Astrocyte (in vitro differentiated cells and primary cell): Measurements from ENCODE around the gene SLC36A4. TPM values are rescaled to one million over a fixed set of nuclear protein-coding genes. Genes with fewer than 3 reads are reported as not detected.
A peak's percentile ranks its signal among the peaks of the same experiment; 100 is the strongest.

ENCODE experiments used
- DNase-seq: peaks from one replicate; pipeline ENCODE4 v3.0.0-alpha.2; 2010; ENCODE audit warnings: low read depth
- FAIRE-seq: peaks from 2 replicates; lab custom pipeline; 2011; peaks lifted over from hg19 to GRCh38; lab: Jason Lieb, UNC
- H2AFZ ChIP-seq: 2 replicates; pipeline ENCODE4 v1.6.0; 2012; ENCODE audit warnings: low read depth, low read length, inconsistent platforms
- H3K27ac ChIP-seq: 2 replicates; pipeline ENCODE4 v1.5.1; 2011; ENCODE audit warnings: low read depth, low read length, inconsistent platforms
- H3K27me3 ChIP-seq: 2 replicates; pipeline ENCODE4 v1.6.0; 2011; ENCODE audit warnings: low read length, inconsistent platforms; ENCODE audit not compliant: insufficient read depth
- H3K36me3 ChIP-seq: 2 replicates; pipeline ENCODE4 v1.5.1; 2011; ENCODE audit warnings: low read length, inconsistent platforms; ENCODE audit not compliant: insufficient read depth
- H3K4me1 ChIP-seq: 2 replicates; pipeline ENCODE4 v1.5.1; 2011; ENCODE audit warnings: low read length, inconsistent platforms; ENCODE audit not compliant: insufficient read depth
- H3K4me2 ChIP-seq: 2 replicates; pipeline ENCODE4 v1.6.0; 2012; ENCODE audit warnings: low read length, inconsistent platforms
- H3K4me3 ChIP-seq: 2 replicates; pipeline ENCODE4 v1.5.1; 2011; ENCODE audit warnings: low read depth, mild to moderate bottlenecking, low read length, inconsistent platforms; ENCODE audit not compliant: insufficient read depth
- H3K79me2 ChIP-seq: 2 replicates; pipeline ENCODE4 v1.6.0; 2012; ENCODE audit warnings: mild to moderate bottlenecking, low read length, inconsistent platforms; ENCODE audit not compliant: insufficient read depth
- H3K9ac ChIP-seq: 2 replicates; pipeline ENCODE4 v1.6.0; 2012; ENCODE audit warnings: mild to moderate bottlenecking, low read length, inconsistent platforms
- H3K9me3 ChIP-seq: 2 replicates; pipeline ENCODE4 v1.5.1; 2012; ENCODE audit warnings: low read depth, mild to moderate bottlenecking, low read length, inconsistent platforms; ENCODE audit not compliant: insufficient read depth
- H4K20me1 ChIP-seq: 2 replicates; pipeline ENCODE4 v1.6.0; 2012; ENCODE audit warnings: low read length, inconsistent platforms; ENCODE audit not compliant: insufficient read depth
- H3K27ac Mint-ChIP-seq: one replicate; pipeline ENCODE4 v1.8.0; 2021; ENCODE audit warnings: mild to moderate bottlenecking, mixed read lengths; ENCODE audit not compliant: unreplicated experiment
- H3K27me3 Mint-ChIP-seq: one replicate; pipeline ENCODE4 v1.8.0; 2021; ENCODE audit warnings: low read depth, mixed read lengths; ENCODE audit not compliant: unreplicated experiment
- H3K36me3 Mint-ChIP-seq: one replicate; pipeline ENCODE4 v1.8.0; 2021; ENCODE audit warnings: low read depth, mixed read lengths; ENCODE audit not compliant: unreplicated experiment
- H3K4me1 Mint-ChIP-seq: one replicate; pipeline ENCODE4 v1.8.0; 2021; ENCODE audit warnings: low read depth, mixed read lengths; ENCODE audit not compliant: unreplicated experiment
- H3K4me3 Mint-ChIP-seq: one replicate; pipeline ENCODE4 v1.8.0; 2021; ENCODE audit warnings: mild to moderate bottlenecking, moderate library complexity, mixed read lengths; ENCODE audit not compliant: unreplicated experiment
- H3K9me3 Mint-ChIP-seq: one replicate; pipeline ENCODE4 v1.8.0; 2021; ENCODE audit warnings: mild to moderate bottlenecking, mixed read lengths; ENCODE audit not compliant: unreplicated experiment
- EZH2 ChIP-seq: IDR thresholded peaks from 2 replicates; pipeline ENCODE4 v1.6.1; 2012; ENCODE audit warnings: mild to moderate bottlenecking, low read length, inconsistent platforms; ENCODE audit not compliant: insufficient read depth
- total RNA-seq: library from RNA; stranded (reverse); gene quantifications from 2 replicates; pipeline ENCODE4 v1.2.1, GENCODE V29; 2021
- TF ChIP-seq, protein P1 (sequence below): IDR thresholded peaks from 2 replicates; pipeline ENCODE4 v1.5.1; 2011; ENCODE audit warnings: low read depth, mild to moderate bottlenecking, inconsistent platforms, low read length, moderate library complexity; ENCODE audit not compliant: insufficient read depth

Gene SLC36A4
- total RNA-seq, 1 donor from 2014 or later, result 28.3 TPM

DNA sequence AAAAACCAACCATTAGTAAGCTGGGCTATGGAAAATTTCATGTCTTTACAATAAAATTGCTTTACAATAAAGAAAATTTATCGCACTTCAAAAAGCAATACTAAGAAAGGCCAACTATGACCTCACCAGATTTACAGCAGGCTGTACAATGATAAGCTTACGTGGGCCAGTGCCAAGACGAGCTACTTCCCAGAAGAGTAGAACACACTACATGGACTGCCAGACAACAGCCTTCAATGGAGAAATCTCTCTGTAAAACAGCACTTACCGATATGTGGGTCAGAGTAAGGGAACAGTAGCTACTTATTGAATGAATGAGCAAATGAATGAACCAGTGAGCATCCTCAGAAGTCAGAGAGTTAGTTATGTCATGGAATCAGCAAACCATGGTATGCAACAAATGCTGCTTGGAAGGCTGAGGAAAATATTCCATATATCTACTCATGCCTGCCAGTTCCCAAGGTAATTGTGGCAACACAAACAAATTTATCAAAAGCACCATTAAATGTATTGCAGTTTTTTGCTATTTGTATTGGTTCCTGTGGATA lies 74.4 kb downstream of the SLC36A4 start:
- Histone ChIP-seq H3K36me3 (no peaks in the 10 kb centered on the region), H3K27me3 (no peaks in the 10 kb centered on the region), H3K4me1 (no peaks in the 10 kb centered on the region), H3K79me2 (no peaks in the 10 kb centered on the region), H2AFZ (no peak overlapping the region), H3K4me3 (no peak overlapping the region), H3K9me3 (no peaks in the 10 kb centered on the region), H3K9ac (no peak overlapping the region), H3K4me2 (no peak overlapping the region), H4K20me1 (no peaks in the 10 kb centered on the region), H3K27ac (no peak overlapping the region)
- Mint-ChIP-seq H3K9me3 (no peaks in the 10 kb centered on the region), H3K27ac (no peak overlapping the region), H3K36me3 (no peaks in the 10 kb centered on the region), H3K4me3 (no peak overlapping the region), H3K27me3 (no peaks in the 10 kb centered on the region), H3K4me1 (no peaks in the 10 kb centered on the region)
- FAIRE-seq (no peak), DNase-seq (peak; percentile 36)
- TF ChIP-seq, protein P1, sequence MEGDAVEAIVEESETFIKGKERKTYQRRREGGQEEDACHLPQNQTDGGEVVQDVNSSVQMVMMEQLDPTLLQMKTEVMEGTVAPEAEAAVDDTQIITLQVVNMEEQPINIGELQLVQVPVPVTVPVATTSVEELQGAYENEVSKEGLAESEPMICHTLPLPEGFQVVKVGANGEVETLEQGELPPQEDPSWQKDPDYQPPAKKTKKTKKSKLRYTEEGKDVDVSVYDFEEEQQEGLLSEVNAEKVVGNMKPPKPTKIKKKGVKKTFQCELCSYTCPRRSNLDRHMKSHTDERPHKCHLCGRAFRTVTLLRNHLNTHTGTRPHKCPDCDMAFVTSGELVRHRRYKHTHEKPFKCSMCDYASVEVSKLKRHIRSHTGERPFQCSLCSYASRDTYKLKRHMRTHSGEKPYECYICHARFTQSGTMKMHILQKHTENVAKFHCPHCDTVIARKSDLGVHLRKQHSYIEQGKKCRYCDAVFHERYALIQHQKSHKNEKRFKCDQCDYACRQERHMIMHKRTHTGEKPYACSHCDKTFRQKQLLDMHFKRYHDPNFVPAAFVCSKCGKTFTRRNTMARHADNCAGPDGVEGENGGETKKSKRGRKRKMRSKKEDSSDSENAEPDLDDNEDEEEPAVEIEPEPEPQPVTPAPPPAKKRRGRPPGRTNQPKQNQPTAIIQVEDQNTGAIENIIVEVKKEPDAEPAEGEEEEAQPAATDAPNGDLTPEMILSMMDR, result no peak
- no peak for TF ChIP-seq EZH2

DNA sequence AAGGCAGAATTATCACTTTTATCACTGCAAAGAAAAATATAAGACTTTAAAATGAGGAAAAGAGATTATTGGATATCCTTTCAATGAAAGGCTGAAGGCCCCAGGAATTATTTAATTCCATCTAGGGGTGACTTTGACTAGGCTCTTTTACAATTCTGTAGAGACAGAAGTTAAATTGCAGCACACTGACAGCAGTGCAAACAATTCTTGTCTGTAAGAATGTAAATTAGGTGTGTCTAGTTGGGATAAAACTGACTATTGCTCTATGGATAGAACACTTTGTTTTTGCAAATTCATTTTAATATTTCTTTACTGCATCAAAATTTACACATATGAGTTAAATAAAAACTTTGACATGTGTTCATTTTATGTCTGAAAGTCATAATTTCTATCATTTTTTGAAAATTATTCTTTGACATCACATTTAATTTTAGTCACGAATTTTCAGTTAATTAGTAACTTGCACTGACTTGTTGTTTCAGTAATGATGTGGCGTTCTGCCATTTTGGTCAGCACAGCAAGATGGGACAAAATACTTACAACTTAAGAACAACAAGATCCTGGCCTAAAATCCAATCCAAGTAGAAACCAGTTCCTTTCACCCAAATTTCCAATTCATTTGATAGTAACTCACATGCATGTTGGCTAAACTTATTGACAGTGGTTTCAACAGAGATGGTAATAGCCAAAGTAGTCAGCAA lies 75.1 kb downstream of the SLC36A4 start:
- H3K4me1 ChIP-seq, result no peaks in the 10 kb centered on the region
- Mint-ChIP-seq H3K27ac (no peak overlapping the region), H3K4me1 (no peaks in the 10 kb centered on the region), H3K36me3 (no peaks in the 10 kb centered on the region), H3K4me3 (no peak overlapping the region), H3K27me3 (no peaks in the 10 kb centered on the region), H3K9me3 (peaks cover under 1% of the 10 kb centered on the region)
- no peak overlapping the region for H2AFZ ChIP-seq
- H3K27me3 ChIP-seq, result no peaks in the 10 kb centered on the region
- no peak overlapping the region for H3K9ac ChIP-seq
- DNase-seq (no peak), FAIRE-seq (no peak)
- no peaks in the 10 kb centered on the region for H3K79me2 ChIP-seq
- no peaks in the 10 kb centered on the region for H3K36me3 ChIP-seq
- H3K27ac ChIP-seq, result no peak overlapping the region
- no peaks in the 10 kb centered on the region for H4K20me1 ChIP-seq
- no peaks in the 10 kb centered on the region for H3K9me3 ChIP-seq
- H3K4me2 ChIP-seq, result no peak overlapping the region
- TF ChIP-seq, protein P1, result no peak
- no peak for TF ChIP-seq EZH2
- no peak overlapping the region for H3K4me3 ChIP-seq

DNA sequence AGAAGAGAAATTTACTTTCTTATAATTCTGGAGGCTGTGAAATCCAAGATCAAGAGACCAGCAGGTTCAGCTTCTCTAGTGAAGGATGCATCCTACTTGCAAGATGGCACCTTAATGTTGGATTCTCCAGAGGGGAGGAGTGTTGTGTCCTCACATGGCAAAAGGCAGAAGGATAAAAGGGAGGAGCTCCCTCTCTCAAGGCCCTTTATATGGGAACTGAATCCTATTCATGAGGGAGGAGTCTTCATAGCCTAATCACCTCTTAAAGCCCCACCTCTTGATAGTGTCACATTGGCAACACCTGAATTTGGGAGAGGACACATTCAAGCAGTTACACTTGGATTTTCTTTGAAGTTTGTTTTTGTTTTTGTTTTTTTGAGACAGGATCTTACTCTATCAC lies 79.5 kb downstream of the SLC36A4 start:
- H3K27ac ChIP-seq, result no peak overlapping the region
- H3K36me3 ChIP-seq, result no peaks in the 10 kb centered on the region
- no peak overlapping the region for H3K9ac ChIP-seq
- H3K79me2 ChIP-seq, result no peaks in the 10 kb centered on the region
- no peaks in the 10 kb centered on the region for H3K36me3 Mint-ChIP-seq
- H3K4me1 Mint-ChIP-seq, result no peaks in the 10 kb centered on the region
- H3K27me3 Mint-ChIP-seq, result no peaks in the 10 kb centered on the region
- H4K20me1 ChIP-seq, result no peaks in the 10 kb centered on the region
- no peak overlapping the region for H3K27ac Mint-ChIP-seq
- peaks cover 3% of the 10 kb centered on the region for H3K9me3 Mint-ChIP-seq
- no peak for DNase-seq
- no peak overlapping the region for H3K4me3 Mint-ChIP-seq
- FAIRE-seq, result no peak
- H2AFZ ChIP-seq, result no peak overlapping the region
- no peaks in the 10 kb centered on the region for H3K4me1 ChIP-seq
- no peak for TF ChIP-seq EZH2
- TF ChIP-seq, protein P1, result no peak
- no peak overlapping the region for H3K4me3 ChIP-seq
- H3K9me3 ChIP-seq, result no peaks in the 10 kb centered on the region
- no peaks in the 10 kb centered on the region for H3K27me3 ChIP-seq
- H3K4me2 ChIP-seq, result no peak overlapping the region
